GM21526 (cell line): Measurements from ENCODE around the gene CRTC1.

Experiments
- ATAC-seq: cut with Tn5 transposase; IDR thresholded peaks from one replicate; pipeline ENCODE4 v1.9.1; 2021; ENCODE audit warnings: moderate library complexity; ENCODE audit not compliant: unreplicated experiment, low FRiP score

CRTC1 gene

DNA sequence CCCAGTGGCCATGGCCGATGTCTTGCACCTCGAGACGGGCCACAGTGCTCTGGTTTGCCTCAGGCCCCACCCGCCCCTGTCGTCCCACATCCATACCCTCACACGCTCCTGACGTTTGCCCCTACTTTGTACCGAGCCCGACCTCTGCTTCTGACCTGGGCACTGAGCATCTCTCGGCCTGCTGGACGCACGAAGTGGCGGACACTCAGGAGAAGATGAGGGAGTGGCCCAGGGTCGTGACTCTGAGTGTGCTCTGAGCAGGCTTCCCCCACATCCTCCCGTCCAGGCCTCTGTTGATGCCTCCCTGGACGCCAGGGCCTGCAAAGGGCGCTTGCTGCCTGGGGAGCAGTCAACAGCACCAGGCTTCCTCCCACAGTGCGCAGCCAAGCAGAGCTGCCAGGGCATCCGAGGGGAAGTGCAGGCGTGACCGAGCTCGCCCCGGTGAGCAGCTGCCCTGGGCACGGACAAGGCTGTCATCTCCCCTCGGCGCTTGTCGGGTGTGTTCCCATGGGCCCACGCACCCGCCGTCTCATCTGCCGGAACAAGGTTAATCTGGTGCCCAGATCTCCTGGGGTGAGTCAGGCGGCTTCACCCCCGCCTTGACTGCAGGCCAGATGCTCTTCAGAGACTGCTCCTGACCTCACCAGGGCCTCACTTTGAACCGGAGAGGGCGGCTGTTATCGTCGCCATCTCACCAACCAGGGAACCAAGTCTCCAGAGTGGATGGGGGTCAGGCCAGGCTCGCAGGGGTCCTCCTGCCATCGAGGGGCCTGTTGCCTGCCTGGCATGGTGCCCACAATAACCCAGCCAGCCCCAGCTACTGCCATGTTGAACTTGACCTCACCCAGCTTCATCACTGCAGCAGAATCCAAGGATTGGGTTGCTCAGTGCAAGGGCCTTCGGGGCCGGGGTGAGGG, 80.5 kb downstream of the CRTC1 start:
- ATAC-seq: no peak

DNA sequence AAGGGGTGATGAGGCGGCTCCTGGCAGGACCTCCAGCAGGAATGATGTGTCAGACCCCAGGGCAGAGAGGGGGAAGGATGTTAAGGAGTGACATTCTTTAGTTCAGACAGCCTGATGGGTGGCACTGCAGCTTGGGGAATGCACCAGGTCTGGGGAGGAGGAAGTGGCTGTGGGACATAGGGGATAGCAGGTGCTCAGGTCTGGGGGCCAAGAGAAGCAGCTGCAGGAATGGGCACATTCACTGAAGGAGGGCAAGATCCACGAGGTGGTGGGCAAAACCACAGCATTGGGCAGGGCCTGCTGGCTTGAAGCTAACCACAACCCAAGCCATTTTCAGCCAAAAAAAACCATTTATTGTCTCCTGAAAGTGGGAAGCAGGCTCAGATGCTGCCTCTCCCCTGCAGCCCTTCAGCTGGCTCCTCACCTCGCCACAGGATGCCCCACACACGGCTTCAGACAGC, 81.1 kb downstream of the CRTC1 start:
- ATAC-seq: no peak

DNA sequence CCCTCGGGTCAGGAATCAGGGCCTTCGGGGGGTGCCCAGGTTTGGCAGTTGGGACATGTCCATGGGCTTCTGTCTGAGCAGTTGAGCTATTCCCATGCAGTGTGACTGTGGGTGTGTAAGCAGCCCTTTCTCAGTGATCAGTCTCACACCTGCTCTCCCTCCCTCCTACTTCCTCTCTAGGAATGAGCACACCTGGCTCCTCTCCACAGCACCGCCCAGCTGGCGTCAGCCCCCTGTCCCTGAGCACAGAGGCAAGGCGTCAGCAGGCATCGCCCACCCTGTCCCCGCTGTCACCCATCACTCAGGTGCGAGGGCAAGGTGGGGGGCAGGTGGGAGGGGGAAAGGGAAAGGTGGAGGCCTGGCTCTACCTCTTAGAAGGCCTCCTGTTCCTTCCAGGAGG, 81.7 kb downstream of the CRTC1 start:
- no peak for ATAC-seq

DNA sequence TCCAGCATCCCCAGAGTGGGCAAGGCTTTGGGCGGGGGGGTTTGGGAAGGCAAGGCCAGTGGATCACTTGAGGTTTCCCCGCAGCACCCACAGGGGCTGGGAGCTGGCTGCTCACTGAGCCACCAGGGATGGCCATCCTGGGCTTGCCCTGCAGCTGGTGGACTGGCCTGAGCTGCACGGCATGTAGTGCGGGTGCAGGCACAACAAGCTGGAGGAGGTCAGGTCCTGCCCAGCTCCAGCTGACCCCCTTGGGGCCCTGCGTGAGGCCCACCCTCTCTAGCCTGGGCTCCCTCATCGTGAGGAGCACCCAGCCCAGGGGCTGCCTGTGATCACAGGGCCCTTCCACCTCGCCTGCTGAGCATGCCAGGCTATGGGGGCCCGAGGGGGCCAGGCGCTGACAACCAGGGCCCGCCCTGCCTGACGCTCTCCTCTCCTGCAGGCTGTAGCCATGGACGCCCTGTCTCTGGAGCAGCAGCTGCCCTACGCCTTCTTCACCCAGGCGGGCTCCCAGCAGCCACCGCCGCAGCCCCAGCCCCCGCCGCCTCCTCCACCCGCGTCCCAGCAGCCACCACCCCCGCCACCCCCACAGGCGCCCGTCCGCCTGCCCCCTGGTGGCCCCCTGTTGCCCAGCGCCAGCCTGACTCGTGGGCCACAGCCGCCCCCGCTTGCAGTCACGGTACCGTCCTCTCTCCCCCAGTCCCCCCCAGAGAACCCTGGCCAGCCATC, 84.7 kb downstream of the CRTC1 start:
- ATAC-seq: no peak

DNA sequence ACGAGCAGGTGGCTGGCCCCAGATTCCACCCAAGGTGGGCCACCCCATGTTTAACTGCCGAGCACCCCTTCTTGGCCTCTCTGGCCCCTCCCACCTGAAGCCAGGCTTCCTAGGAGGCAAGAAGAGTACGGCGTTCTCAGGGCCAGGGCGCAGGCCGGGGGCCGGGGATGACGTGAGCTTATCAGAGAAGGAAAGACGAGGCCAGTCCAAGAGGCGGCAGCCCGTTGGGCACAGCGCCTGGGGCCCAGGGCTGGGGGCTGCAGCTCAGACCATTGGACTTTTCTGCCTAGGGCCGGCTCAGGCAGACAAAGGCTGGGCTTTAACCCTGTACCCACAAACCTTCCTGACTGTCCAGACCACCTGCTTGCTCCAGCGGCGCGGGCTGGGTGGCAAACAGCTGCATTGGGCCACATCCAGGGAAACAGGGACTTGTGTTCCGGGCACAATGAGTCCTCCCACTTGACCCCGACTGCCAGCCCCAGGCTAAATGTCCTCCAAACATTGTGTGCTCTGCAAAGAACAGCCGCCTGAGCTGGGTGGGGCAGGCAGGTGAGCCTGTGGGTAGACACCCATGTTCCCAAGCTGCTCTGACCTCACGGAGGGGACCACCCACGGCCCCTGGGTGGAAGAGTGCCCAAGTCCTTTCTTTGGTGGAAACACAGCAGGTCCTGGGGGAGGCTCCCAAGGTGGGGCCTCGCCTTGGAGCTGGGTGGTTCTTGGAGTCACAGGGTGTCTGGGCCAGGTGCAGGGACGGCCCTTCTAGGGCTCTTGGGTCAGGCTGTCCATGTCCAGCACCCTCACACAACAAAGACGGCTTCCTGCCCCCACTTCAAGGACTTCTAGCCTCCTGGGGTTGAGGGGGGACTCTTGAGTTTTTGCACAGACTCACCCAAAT, 85.8 kb downstream of the CRTC1 start:
- ATAC-seq: no peak

DNA sequence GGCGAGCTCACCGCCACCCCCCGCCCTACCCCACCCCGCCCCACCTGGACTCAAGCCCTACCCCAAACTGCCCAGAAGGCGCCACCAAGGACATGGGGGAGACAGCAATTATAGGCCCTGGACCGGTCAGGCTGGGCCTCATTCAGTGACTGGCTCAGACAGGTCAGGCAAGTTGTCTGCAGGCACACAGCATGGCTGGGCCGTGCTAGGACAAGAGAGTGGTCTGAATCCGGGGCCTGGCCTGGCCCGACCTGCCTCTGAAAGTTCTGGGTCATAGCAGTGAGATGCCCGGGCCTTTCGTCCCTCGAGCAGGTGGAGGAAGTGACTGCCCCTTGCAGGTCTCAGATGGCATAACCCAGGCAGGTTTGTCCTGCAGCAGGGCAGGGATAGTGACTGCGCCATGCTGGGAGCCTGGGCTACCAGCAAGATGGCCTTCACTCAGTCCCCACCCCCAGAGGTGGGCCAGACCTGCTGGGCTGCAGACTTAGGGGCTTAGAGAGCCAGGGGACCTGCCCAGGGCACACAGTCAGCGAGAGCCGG, 86.6 kb downstream of the CRTC1 start:
- ATAC-seq: no peak

DNA sequence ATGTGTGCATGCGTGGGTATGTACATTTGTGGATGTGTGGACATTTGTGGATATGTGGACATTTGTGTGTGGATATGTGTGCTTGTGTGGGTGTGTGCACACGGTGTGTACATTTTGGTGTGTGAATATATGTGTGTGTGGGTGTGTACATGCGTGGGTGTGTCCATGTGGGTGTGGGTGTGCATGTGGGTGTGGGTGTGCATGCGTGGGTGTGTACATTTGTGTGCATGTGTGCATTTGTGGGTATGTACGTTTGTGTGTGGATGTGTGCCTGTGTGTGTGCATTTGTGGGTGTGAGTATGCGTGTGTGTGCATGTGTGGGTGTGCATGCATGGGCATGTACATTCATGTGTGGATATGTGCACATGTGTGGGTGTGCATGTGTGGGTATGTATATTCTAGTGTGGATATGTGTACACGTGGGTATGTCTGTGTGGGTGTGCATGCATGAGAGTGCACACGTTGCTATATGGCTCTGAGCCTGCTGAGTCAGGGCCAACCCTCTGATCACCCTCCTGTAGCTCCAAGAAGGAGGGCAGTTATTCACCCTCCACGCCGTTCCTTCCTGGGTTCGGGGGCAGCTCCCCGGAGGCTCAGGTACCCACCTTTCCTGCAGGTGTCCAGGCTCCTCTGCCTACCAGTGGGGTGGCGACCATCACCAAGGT, 87.3 kb downstream of the CRTC1 start:
- ATAC-seq: no peak

DNA sequence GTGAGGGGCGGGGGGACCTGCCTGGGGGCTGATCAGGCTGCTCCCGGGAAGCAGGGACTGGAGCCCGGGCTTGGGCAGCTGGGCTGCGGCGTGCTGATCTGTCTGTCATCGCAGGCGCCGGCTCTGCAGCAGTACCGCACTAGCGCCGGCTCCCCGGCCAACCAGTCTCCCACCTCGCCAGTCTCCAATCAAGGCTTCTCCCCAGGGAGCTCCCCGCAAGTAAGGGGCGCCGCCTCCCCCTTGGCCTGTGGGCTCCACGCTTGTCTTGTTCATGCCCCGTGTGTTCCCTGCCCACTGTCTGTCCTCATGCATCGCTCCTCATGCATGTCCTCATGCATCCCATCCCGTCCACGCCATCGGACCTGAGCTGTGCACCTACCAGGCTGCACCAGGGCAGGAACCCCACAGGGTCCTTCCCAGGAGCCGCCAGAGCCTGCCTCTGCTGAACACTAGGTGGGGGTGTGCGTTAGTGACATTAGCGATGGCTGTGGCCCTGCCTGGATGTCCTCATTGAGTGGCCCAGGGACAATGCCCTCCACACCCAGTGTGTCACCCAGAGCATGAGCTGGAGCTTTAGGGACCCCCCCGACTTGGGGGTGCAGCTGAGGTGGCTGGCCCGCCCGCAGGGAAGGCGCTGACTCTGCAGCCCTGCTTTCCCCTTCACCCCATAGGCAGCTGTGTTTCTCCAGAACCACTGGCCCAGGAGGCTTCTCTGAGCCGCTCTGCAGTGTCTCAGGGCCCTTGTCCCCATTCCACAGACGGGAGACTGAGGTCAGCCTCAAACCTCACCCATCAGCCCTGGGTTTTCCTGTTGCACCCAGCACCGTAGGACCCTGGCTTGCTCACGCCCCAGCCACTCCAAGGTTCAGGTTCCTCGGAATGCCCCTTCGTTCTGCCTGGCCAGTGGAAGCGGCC, 88.1 kb downstream of the CRTC1 start:
- no peak for ATAC-seq

DNA sequence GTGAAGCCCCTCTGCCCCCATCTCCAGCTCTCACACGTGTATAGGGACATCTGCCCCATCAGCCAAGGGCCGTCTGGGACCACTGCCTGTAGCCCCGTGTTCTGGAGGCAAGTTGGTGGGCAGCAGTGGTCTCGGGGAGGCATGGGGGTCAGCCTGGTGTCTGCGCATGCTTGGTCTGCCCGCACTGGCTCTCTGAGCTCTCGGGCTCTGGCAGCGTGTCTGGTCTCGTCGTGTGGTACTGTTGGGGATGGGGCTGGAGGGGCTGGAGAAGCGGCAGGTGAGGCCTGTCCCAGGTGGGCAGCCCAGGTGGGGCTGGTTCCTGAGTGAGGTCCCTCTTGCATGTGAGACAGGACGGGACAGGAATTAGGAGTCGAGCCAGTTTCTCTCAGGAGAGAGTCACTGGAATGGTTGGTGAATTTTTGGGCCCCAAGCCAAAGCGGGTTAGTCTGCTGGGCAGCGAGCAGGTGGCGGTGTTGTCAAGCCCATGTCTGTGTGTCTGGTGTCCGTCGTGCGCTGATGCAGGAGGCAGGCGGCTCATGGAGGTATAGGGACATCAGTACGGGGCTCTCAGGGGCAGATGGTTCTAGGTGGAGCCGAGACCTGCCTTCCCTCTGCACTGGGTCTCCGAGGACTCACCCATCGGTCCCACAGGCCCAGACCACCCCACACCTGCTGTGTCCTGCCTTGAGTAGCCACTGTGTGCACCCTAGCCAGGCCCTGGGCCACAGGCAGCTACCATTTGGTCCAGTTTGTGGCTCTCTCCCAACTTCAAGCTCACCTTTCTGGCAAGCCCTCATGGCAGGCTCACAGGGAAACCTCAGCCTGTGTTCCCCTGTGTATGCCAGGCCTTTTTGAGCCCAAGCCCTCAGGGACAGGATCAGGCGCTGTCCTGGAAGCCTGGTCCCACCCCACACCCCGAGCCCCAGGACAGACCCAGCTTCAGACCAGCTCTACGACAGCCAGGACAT, 89.4 kb downstream of the CRTC1 start:
- ATAC-seq: no peak

DNA sequence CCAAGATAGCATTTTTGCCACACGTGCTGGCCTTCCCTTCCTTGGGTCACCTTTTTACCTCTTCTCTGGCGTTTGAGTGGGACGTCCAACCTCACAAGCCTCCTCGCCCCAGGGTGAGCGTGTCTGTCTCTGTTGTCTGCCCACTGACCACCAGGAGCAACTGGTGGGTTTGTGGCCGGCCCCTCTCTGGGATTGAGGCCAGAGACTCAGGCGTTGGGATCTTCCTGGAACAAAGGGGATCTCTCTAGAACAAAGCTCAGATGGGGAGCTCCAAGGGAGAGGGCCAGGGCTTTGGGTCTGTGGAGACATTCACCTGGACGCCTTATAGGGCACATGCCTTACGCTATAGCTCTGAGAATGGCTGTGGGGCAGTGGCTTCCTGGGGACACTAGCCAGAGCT, 90.2 kb downstream of the CRTC1 start:
- no peak for ATAC-seq

DNA sequence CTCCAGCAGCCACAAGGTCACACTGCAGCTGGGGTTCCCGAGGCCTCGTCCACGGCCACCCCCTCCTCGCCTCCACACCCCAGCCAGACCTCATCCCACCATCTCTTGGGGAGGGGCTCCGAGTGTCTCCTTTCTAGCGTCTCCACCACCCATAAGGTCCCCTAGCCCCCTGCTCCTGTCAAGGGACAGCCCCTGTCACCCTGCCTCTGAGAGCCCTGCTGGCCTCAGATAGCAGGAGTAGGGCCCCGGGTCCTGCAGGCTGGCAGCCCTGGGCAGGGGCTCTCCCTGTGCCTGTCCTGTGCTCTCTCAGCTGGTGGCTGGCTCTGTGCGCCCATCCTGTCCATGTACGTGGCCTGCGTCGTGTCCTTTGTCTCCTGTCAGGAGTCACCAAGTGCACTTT, 90.6 kb downstream of the CRTC1 start:
- no peak for ATAC-seq

DNA sequence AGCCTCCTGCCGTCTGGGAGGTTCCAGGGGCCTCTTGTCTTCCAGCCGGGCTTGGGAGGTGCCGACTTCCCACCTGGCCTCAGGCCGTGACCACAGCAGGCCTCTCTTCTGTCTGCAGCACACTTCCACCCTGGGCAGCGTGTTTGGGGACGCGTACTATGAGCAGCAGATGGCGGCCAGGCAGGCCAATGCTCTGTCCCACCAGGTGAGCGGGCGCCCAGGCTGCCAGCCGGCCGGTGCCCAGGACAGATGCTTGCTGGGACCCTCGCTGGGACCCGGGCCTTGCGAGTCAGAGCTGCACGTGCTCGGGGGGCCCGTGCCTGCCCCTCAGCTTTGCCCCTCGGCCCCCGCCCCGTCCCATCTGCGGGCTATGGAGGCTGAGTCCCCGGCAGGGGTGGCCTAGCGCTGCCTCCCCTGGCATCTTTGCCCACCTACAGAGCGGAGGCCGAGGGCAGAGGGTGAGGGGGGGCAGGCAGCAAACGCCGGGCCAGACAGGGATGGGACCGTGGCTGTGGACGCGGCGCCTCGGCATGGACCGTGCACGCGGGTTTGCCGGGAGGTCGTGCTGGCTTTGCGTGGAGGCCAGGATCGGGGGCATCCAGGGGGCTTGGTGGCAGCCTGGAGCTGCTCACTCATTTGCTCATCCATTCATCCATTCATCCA, 91.4 kb downstream of the CRTC1 start:
- no peak for ATAC-seq

DNA sequence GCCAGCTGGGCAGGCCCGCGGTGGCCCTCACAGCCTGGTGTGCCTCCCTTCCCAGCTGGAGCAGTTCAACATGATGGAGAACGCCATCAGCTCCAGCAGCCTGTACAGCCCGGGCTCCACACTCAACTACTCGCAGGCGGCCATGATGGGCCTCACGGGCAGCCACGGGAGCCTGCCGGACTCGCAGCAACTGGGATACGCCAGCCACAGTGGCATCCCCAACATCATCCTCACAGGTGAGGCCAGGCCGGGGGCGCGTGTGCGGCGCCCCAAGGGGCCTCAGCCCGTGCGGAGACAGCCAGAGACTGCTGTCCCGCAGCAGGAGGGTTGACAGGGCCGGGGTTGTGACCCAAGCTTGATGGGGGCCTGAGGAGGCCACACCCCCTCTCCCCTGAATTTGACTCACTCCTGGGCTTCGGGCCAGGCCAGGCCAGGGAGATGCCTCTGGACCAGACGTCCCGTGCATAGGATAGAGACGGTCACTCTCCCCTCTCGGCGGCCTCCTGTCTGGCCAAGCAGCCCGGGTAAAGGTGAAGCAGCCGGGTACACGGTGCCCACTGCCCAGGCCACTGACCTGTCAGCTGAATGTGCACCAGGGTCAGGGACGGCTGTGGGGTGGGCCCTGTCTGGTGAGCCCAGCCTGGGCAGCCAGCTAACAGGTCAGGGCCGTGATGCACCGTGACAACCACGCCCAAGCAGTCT, 92.3 kb downstream of the CRTC1 start:
- ATAC-seq: no peak

DNA sequence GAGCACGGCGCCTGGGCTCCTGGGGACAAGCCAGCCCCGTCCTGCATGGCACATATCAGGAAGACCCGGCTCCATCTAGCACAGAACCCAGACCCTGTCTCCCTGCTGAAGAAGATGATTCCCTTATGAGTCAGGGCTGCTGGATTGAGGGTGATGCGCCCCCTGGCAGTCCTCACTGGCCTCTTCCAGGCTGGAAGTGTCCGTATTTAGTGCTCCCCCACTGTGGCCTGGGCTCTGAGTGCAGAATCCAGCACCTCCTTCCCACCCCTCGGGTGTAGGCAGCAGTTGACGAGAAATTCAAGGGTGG, 92.8 kb downstream of the CRTC1 start:
- no peak for ATAC-seq

DNA sequence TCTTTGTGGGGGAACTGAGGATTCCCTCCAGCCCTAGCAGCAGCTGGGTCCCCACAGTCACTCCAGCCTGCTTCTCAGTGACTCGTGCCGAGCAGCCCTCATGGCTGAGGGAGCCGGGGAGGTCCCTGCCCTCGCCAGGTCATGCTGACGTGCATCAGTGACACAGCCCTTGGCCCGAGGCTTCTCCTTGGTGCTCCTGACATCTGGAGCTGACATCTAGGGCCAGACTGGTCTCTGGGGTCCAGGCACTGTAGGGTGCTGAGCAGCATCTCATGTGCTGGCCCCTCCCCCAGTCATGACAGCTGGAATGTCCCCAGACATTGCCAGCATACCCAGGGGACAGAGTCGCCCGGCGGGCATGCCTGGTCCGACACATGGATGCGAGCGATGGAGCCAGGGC, 93.3 kb downstream of the CRTC1 start:
- ATAC-seq: no peak

DNA sequence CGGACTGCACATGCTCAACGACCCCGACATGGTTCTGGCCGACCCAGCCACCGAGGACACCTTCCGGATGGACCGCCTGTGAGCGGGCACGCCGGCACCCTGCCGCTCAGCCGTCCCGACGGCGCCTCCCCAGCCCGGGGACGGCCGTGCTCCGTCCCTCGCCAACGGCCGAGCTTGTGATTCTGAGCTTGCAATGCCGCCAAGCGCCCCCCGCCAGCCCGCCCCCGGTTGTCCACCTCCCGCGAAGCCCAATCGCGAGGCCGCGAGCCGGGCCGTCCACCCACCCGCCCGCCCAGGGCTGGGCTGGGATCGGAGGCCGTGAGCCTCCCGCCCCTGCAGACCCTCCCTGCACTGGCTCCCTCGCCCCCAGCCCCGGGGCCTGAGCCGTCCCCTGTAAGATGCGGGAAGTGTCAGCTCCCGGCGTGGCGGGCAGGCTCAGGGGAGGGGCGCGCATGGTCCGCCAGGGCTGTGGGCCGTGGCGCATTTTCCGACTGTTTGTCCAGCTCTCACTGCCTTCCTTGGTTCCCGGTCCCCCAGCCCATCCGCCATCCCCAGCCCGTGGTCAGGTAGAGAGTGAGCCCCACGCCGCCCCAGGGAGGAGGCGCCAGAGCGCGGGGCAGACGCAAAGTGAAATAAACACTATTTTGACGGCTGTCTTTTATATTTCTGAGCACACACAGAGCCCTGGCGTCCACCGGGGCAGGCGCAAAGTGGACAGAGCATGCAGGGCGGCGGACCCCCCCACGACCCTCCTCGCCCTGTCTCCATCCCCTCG, 94.0 kb downstream of the CRTC1 start:
- ATAC-seq: no peak
